ENCODE results near the gene TCF4.
A peak's percentile ranks its signal among the peaks of the same experiment; 100 is the strongest.

Gene TCF4

GRCh38 chr18:55300421-55300935 lies 287.5 kb downstream of the TCF4 start:
- peak; percentile 93 for DNase-seq (ENCODE audit: low read depth)
- H3K4me3 ChIP-seq (ENCODE audit: control insufficient read depth, low read depth, low read length), result no peak overlapping the region
- TF ChIP-seq, protein P1, sequence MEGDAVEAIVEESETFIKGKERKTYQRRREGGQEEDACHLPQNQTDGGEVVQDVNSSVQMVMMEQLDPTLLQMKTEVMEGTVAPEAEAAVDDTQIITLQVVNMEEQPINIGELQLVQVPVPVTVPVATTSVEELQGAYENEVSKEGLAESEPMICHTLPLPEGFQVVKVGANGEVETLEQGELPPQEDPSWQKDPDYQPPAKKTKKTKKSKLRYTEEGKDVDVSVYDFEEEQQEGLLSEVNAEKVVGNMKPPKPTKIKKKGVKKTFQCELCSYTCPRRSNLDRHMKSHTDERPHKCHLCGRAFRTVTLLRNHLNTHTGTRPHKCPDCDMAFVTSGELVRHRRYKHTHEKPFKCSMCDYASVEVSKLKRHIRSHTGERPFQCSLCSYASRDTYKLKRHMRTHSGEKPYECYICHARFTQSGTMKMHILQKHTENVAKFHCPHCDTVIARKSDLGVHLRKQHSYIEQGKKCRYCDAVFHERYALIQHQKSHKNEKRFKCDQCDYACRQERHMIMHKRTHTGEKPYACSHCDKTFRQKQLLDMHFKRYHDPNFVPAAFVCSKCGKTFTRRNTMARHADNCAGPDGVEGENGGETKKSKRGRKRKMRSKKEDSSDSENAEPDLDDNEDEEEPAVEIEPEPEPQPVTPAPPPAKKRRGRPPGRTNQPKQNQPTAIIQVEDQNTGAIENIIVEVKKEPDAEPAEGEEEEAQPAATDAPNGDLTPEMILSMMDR (conservative IDR thresholded peaks at IDR 0.05; ENCODE audit: control insufficient read depth, insufficient read depth, low read depth, low read length), result no peak

GRCh38 chr18:55296778-55297177 lies 291.2 kb downstream of the TCF4 start:
- H3K4me3 ChIP-seq (ENCODE audit: control insufficient read depth, low read depth, low read length), result no peak overlapping the region
- TF ChIP-seq, protein P1 (conservative IDR thresholded peaks at IDR 0.05; ENCODE audit: control insufficient read depth, insufficient read depth, low read depth, low read length), result no peak
- peak; percentile 63 for DNase-seq (ENCODE audit: low read depth)

- H3K4me3 ChIP-seq (ENCODE audit: control insufficient read depth, low read depth, low read length), result no peak overlapping the region
- DNase-seq (ENCODE audit: low read depth), result no peak
- TF ChIP-seq, protein P1 (conservative IDR thresholded peaks at IDR 0.05; ENCODE audit: control insufficient read depth, insufficient read depth, low read depth, low read length), result no peak
Measured at GRCh38 chr18:55296115-55296514, 291.9 kb downstream of the TCF4 start.

GRCh38 chr18:55290898-55291297 lies 297.1 kb downstream of the TCF4 start:
- TF ChIP-seq, protein P1 (conservative IDR thresholded peaks at IDR 0.05; ENCODE audit: control insufficient read depth, insufficient read depth, low read depth, low read length), result no peak
- peak; percentile 53 for DNase-seq (ENCODE audit: low read depth)
- H3K4me3 ChIP-seq (ENCODE audit: control insufficient read depth, low read depth, low read length), result no peak overlapping the region

DNA sequence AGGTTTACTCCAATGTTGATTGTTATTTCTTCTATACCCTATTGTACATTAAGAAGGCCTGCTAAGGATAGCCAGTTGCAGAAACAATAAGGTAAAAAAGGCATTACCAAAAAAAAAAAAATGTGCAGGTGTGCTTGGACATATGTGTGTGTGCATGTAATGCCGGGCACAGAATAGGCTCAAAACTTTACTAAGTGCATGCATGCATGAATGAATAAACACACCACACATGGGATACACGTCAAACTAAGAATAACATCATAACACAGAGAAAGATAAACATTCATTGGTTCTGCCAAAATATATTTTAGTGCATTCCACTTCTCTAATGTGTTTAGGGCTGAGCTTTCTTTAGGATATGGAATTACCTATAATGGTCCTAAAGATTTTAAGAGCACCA lies 298.2 kb downstream of the TCF4 start:
- no peak overlapping the region for H3K4me3 ChIP-seq (ENCODE audit: control insufficient read depth, low read depth, low read length)
- no peak for DNase-seq (ENCODE audit: low read depth)
- TF ChIP-seq, protein P1 (conservative IDR thresholded peaks at IDR 0.05; ENCODE audit: control insufficient read depth, insufficient read depth, low read depth, low read length), result no peak

GRCh38 chr18:55289048-55289447 lies 298.9 kb downstream of the TCF4 start:
- no peak for DNase-seq (ENCODE audit: low read depth)
- TF ChIP-seq, protein P1 (conservative IDR thresholded peaks at IDR 0.05; ENCODE audit: control insufficient read depth, insufficient read depth, low read depth, low read length), result no peak
- H3K4me3 ChIP-seq (ENCODE audit: control insufficient read depth, low read depth, low read length), result no peak overlapping the region

All from fibroblast of mammary gland (primary cell).